ENCODE data around the gene GPN2. TPM values are rescaled to one million over a fixed set of nuclear protein-coding genes. Genes with fewer than 3 reads are reported as not detected.
A peak's percentile ranks its signal among the peaks of the same experiment; 100 is the strongest.

The GPN2 gene
- total and polyA plus RNA-seq, 2 of the 4 experiments (the other 2 are of a cell fraction) = 15.4 to 22.2 TPM

- TF ChIP-seq USF2 (IDR thresholded peaks at IDR 0.05; ENCODE audit: low read depth, low read length) (no peak), NFE2L2 (IDR thresholded peaks at IDR 0.05; ENCODE audit: low read depth, low read length) (no peak), POLR2A (IDR thresholded peaks at IDR 0.05; ENCODE audit: low read depth, low read length) (no peak), SMC3 (IDR thresholded peaks at IDR 0.05; ENCODE audit: low read depth, low read length) (no peak), MAFK (IDR thresholded peaks at IDR 0.05; ENCODE audit: low read depth, low read length) (no peak), CTCF (conservative IDR thresholded peaks at IDR 0.05; ENCODE audit: low read depth, low read length) (no peak)
- H2BK20ac ChIP-seq (ENCODE audit: low read depth, low read length) = no peak overlapping the region
- DNase-seq = no peak
- no peak overlapping the region for H3K4ac ChIP-seq (ENCODE audit: low read depth, low read length)
- in situ Hi-C loops (cut with MboI; ENCODE audit: low sequenced_read_pairs) (no loop called here), intact Hi-C loops (cut with micrococcal nuclease) (no loop called here), dilution Hi-C loops (cut with HindIII; ENCODE audit: low sequenced_read_pairs, unreplicated experiment) (no loop called here)
- H3K4me3 ChIP-seq (ENCODE audit: insufficient read depth, low read depth, low read length) = no peak overlapping the region
- H3K23ac ChIP-seq (ENCODE audit: low read depth, low read length) = no peak overlapping the region
- no peaks in the 10 kb centered on the region for H3K79me1 ChIP-seq (ENCODE audit: low read depth in 1 of 2, low read length in 2 of 2)
- no peak overlapping the region for H2AFZ ChIP-seq (replicated peaks; ENCODE audit: low read length, poor library complexity)
- no peak overlapping the region for H4K5ac ChIP-seq (ENCODE audit: low read depth, low read length)
- H3K4me1 ChIP-seq (ENCODE audit: control insufficient read depth, insufficient read depth, low read length) = no peaks in the 10 kb centered on the region
- H3K14ac ChIP-seq (replicated peaks; ENCODE audit: low read depth, low read length) = no peak overlapping the region
- H3K9ac ChIP-seq (ENCODE audit: low read depth, low read length) = no peak overlapping the region
- no peak overlapping the region for H2AK5ac ChIP-seq (ENCODE audit: low read depth, low read length)
- no TSS peak for BruUV-seq (replicated peaks)
- ATAC-seq (ENCODE audit: low read depth) = no peak
- 70% methylated on average over 3 of the region's 21 CpGs; no CpG with 5 or more reads in 1 of the 2 experiments for WGBS, 2 experiments (ENCODE audit: extremely low coverage in 2 of 2, insufficient read length in 1 of 2)
- H2AK9ac ChIP-seq (replicated peaks; ENCODE audit: low read depth, low read length, poor library complexity) = peak overlapping the region; percentile 13
- no peak overlapping the region for H4K8ac ChIP-seq (ENCODE audit: low read depth in 2 of 2, low read length in 2 of 2)
- H2BK5ac ChIP-seq (ENCODE audit: low read depth, low read length, poor library complexity, severe bottlenecking) = no peak overlapping the region
- ChIA-PET CTCF (interaction anchor here (0.5 kb wide), 1 partner anchor 111 kb away, joined by 3 read pairs; no protein-coding TSS in a partner anchor), POLR2A (ENCODE audit: unreplicated experiment) (no interaction called here)
- no peak overlapping the region for H3K4me2 ChIP-seq (ENCODE audit: low read depth, low read length)
- H3K9me1 ChIP-seq (ENCODE audit: insufficient read depth, low read length) = no peaks in the 10 kb centered on the region
- H3K9me3 ChIP-seq (ENCODE audit: control insufficient read depth, insufficient read depth, low read length) = no peaks in the 10 kb centered on the region
- no peak overlapping the region for H2BK15ac ChIP-seq (ENCODE audit: low read depth, low read length)
- no peak overlapping the region for H2BK120ac ChIP-seq (ENCODE audit: low read depth, low read length)
- H4K20me1 ChIP-seq (ENCODE audit: insufficient read depth, low read length) = peaks cover 1% of the 10 kb centered on the region; the same call in 1 of the 2 replicates
- no peak overlapping the region for H3K27ac ChIP-seq (ENCODE audit: insufficient read depth, low read length)
- no peak overlapping the region for H4K91ac ChIP-seq (ENCODE audit: insufficient read depth, low read depth, low read length)
- H3K56ac ChIP-seq (ENCODE audit: extremely low read depth, insufficient read depth, low read length) = no peak overlapping the region
- no peak overlapping the region for H3K18ac ChIP-seq (ENCODE audit: low read depth, low read length)
- peaks cover 31% of the 10 kb centered on the region for H3K36me3 ChIP-seq (ENCODE audit: control insufficient read depth, insufficient read depth, low read length)
- no peaks in the 10 kb centered on the region for H3K27me3 ChIP-seq (ENCODE audit: control insufficient read depth, insufficient read depth, low read length)
Measured at GRCh38 chr1:26856604-26857469, 33.2 kb downstream of the GPN2 start.

Data from IMR-90 (cell line).